ENCODE results near the gene ISG15.
"Not testable (repeated sequence)": the region's sequence is repeated elsewhere in the genome, so short reads cannot be mapped to it uniquely, and the experiment has no call there.

The ISG15 gene

DNA sequence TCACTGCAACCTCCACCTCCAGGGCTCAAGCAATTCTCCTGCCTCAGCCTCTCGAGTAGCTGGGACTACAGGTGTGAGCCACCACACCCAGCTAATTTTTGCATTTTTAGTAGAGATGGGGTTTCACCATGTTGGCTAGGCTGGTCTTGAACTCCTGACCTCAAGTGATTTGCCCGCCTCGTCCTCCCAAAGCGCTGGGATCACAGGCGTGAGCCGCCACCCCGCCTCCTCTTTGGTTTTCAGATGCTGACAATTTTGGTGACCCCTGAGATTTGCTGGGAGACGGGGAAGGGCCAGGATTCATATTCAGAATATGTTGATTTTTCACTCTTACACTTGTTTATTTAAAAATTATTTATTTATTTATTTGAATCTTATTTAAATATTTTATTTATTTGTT, 3.2 kb upstream of the ISG15 start:
- in situ Hi-C loops (cut with MboI; ENCODE audit: low sequenced_read_pairs), result not testable (repeated sequence)

DNA sequence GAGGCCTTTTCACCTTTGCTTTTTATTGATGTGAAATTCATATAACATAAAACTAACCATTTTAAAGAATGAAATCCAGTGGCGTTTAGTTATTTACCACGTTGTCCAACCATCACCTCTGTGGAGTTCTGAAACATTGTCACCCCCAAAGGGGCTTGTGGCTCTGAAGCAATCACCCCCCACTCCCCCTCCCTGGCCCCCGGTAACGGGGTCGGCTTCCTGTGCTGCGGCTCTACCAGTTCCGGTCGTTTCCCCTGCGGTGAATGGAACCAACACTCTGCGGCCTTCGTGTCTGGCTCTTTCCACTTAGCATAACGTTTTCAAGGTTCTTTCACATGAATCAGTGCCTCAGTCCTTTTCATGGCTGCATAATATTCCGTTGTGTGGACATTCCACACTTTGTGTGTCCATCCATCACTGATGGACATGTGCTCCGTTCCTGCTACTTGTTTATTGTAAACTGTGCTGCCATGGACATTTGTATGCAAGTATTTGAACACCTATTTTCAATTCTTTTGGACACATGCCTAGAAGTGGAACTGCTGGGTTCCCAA, 1.8 kb upstream of the ISG15 start:
- in situ Hi-C loops (cut with MboI; ENCODE audit: low sequenced_read_pairs), result no loop called here

DNA sequence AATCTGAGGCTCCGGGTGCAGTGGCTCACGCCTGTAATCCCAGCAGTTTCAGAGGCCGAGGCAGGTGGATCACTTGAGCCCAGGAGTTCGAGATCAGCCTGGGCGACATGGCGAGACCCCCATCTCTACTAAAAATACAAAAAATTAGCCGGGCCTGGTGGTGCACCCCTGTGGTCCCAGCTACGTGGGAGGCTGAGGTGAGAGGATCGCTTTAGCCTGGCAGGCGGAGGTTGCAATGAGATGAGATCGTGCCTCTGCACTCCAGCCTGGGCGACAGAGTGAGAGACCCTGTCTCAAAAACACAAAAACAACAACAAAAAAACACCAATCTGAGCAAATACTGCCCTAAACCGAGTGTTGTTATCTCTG, 577 bp upstream of the ISG15 start:
- in situ Hi-C loops (cut with MboI; ENCODE audit: low sequenced_read_pairs), result not testable (repeated sequence)

GRCh38 chr1:1013922-1014648, 788 bp downstream of the ISG15 start:
- in situ Hi-C loops (cut with MboI; ENCODE audit: low sequenced_read_pairs), result no loop called here

- in situ Hi-C loops (cut with MboI; ENCODE audit: low sequenced_read_pairs), result no loop called here
Observed at GRCh38 chr1:1014799-1015681, 1.7 kb downstream of the ISG15 start.

- in situ Hi-C loops (cut with MboI; ENCODE audit: low sequenced_read_pairs), result not testable (repeated sequence)
Observed at GRCh38 chr1:1017397-1018320, 4.4 kb downstream of the ISG15 start.

- in situ Hi-C loops (cut with MboI; ENCODE audit: low sequenced_read_pairs), result not testable (repeated sequence)
Observed at GRCh38 chr1:1018321-1018685, 5.0 kb downstream of the ISG15 start.

DNA sequence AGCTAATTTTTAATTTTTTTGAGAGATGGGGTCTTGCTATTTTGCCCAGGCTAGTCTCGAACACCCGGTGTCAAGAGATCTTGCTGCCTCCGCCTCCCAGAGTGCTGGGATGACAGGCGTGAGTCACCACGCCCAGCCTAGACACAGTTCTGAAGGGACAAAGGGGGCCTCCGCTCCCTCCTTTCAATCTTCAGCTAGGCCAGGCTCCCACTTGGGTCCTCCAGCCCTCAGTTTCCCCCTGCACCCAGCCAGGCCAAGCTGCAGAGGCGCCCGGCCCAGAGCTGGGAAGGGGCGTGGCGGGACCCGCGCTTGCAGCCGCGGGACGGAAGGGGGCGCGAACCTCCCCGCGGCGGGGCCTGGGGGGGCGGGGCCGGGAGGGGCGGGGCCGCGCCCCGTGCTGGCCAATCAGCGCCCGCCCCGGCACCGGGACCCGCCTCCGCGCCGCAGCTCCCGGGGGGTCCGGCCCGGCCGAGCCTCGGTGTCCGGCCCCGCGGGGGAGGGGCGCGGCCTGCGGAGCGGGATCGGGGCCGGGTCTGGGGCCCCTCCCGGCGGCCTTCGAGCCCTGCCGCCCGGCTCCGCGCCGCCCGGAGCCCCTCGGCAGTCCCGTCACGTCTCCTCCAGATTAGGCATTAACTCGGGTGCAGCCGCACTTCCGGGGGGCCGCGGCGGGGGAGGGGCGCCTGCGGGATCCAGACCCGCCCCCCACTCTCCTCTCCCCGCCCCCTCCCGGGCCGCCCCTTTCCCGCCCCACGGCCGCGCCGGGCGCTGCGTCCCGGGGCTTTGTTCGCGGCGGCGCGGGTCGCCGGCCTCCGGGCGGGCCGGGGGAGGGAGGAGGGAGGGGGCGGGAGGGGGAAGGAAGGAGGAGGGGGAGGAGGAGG, 6.1 kb downstream of the ISG15 start:
- in situ Hi-C loops (cut with MboI; ENCODE audit: low sequenced_read_pairs), result no loop called here

- in situ Hi-C loops (cut with MboI; ENCODE audit: low sequenced_read_pairs), result no loop called here
Observed at GRCh38 chr1:1020000-1020404, 6.7 kb downstream of the ISG15 start, which contains the start of gene AGRN. Gene AGRN (plus strand): TSS chr1:1020120. CDS start chr1:1020173, 53 bp downstream.

DNA sequence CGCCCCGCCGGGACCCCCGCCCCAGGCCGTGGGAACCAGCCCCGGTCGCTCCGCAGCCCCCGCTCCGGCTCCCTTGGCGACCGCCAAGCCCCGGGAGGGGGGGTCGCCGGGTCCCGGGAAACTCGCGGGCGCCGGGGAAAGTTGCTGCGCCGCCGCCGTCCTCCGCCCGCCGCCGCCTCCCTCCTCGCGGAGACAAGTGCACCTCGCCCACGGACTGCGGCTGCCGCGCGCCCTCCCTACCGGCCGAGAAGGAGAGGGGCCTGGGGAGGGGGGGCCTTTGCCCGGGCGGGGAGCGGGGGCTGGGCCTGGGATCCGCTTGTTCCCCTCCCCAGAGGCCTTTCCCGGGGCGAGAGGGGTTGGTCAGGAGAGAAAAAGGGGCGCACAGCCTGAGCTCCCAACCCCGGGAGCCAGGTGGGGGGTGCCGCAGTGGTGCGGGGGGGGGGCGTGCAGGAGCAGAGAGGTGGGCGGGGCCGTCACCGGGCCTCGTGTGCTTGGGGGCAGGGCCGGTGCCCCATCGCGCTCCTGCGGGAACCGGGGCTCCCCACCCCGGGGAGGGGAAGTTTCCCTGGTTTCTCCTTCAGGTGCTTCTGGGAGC, 7.2 kb downstream of the ISG15 start:
- in situ Hi-C loops (cut with MboI; ENCODE audit: low sequenced_read_pairs), result no loop called here

DNA sequence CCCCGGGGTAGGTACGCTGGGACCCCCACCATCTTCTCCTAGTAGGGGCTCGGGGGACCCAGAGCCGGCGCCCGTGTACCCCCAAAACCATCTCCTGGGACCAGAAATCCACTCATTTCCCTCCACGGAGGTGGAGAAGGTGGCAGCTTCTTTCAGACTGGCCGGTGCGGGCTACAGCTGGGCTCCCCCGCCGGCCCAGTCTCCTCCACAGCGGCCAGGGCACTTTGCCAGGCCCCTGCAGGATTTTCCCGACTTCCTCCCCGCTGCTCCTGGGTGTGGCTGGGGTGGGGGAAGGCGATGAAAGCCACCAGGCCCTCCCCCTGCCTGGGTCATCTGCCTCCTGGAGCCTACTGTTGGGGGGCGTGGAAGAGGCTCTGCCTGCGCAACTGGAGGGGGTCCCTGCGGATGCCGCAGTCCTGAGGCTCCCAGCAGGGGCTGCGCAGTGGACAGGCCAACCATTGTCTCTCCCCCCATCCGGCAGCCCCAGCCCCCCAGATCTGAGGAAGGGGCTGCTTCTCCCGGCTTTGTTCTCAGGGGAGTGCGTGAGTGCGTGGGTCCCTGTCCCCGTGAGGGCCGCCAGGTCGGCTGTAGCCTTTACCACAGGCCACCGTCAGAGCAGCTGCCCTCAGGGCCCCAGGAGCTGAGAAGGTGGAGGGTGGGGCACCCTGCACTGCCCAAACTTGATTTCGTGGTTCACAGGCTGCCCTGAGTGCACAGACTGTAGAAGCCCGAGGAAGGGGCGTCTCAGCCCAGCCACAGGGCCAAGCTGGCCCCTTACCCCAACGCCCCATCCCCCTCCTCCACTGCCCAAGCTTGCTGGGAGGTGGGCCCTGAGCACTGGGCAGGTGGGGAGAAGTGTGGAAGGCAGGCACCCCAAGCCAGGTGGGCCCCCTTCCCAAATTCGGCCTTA, 8.0 kb downstream of the ISG15 start:
- in situ Hi-C loops (cut with MboI; ENCODE audit: low sequenced_read_pairs), result no loop called here

DNA sequence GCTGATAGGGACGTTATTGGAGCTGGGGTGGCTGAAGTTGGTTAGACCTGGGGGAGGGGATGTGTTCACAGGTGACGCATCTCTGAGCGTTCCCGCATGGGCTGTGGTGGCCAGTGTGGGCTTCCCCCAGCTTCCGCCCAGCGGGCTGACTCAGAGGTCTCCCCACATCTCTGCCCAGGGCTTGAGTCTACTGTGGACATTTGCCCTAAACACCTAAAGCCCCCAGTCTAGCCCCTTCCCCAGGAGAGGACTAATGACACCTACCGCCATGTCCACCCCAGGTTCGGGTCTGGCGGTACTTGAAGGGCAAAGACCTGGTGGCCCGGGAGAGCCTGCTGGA, 8.6 kb downstream of the ISG15 start:
- in situ Hi-C loops (cut with MboI; ENCODE audit: low sequenced_read_pairs), result no loop called here

DNA sequence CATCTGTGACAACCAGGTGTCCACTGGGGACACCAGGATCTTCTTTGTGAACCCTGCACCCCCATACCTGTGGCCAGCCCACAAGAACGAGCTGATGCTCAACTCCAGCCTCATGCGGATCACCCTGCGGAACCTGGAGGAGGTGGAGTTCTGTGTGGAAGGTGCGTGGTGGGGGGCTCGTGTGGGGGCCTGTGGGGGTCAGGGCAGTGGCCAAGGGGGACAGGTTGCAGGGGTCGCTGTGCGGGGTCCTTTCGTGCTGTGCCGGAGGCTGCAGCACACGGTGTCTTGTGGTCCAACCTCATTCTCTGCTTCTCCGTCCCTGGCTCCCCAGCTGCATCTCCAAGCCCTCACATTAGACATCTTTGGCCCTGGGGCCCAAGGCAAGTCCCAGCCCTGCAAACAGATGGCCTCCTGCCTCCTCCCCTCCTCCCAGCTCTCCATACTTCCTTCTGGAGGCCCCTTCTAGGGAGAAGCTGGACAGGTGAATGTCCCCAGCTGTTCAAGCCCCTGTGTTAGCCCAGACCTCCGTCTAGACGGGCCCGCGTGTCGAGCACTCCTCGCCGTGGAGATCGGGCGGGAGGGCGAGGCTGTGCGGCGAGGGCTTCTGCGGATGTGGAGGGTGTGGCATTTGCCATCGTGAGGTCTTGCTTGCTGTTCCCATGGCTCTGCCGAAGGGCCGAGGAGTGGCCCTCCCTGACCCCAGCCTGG, 9.2 kb downstream of the ISG15 start:
- in situ Hi-C loops (cut with MboI; ENCODE audit: low sequenced_read_pairs), result no loop called here

- in situ Hi-C loops (cut with MboI; ENCODE audit: low sequenced_read_pairs), result no loop called here
Observed at GRCh38 chr1:1023700-1024099, 10.4 kb downstream of the ISG15 start.

DNA sequence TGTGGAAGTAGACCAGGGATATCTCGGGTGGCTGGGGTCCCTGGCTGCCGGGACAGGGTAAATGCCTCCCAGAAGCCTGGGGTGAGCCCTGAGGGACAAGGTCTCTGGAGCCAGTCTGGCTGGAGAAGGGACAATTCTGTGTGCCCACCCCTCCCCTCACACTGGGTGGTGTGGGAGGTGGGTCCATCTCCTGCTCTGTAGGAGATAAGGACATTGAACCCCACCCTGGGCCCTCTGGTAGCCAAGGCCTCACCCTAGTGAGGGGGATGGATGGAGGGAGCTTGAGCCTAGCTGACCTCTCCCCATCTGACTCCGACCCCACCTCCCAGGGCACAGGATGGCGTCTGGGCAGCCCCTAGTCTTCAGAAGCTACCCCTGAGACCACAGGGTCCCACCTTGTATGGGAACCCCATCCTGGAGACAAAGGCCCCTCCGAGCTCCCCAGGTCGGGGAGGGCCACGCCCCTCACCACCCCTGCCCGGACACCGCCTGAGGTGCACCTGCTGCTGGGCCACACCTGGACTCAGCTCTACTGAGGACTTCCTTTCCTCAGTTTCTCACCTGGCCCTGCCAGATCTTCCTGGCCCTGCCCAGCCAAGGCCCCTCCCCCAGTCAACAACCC, 11.0 kb downstream of the ISG15 start:
- in situ Hi-C loops (cut with MboI; ENCODE audit: low sequenced_read_pairs), result no loop called here

GRCh38 chr1:1024771-1025699, 11.7 kb downstream of the ISG15 start:
- in situ Hi-C loops (cut with MboI; ENCODE audit: low sequenced_read_pairs), result no loop called here

All from HL-60/S4 treated with phorbol 12-myristate 13-acetate at 8.2 ng/mL for 4 days and 3 days (cell line).